ENCODE measurements around the gene NUDCD2.

The NUDCD2 gene

GRCh38 chr5:163410505-163410904, 49.4 kb downstream of the NUDCD2 start:
- Histone ChIP-seq H3K27ac (ENCODE audit: low read depth, low read length, poor library complexity, severe bottlenecking) (no peak overlapping the region), H3K9ac (ENCODE audit: low read length) (no peak overlapping the region), H4K20me1 (ENCODE audit: insufficient read depth, low read length) (no peaks in the 10 kb centered on the region), H3K4me3 (ENCODE audit: low read depth, low read length, poor library complexity, severe bottlenecking) (no peak overlapping the region), H3K36me3 (ENCODE audit: insufficient read depth, low read length) (no peaks in the 10 kb centered on the region), H3K4me2 (ENCODE audit: low read length) (no peak overlapping the region), H3K4me1 (ENCODE audit: insufficient read depth, low read length, severe bottlenecking) (no peaks in the 10 kb centered on the region), H3F3A (ENCODE audit: insufficient read depth, low read length) (no peaks in the 10 kb centered on the region), H3K9me3 (ENCODE audit: low read length) (no peaks in the 10 kb centered on the region), H2AFZ (ENCODE audit: low read length) (no peak overlapping the region), H3K79me2 (ENCODE audit: insufficient read depth, low read length) (no peaks in the 10 kb centered on the region), H3K27me3 (ENCODE audit: insufficient read depth, low read length) (no peaks in the 10 kb centered on the region), H3K9me2 (ENCODE audit: low read depth, low read length) (no peaks in the 10 kb centered on the region)
- TF ChIP-seq CTCF (IDR thresholded peaks at IDR 0.05; ENCODE audit: low read length): no peak
- TF ChIP-seq EZH2 (IDR thresholded peaks at IDR 0.05; ENCODE audit: borderline replicate concordance, low read length): no peak

- Histone ChIP-seq H3K27ac (ENCODE audit: low read depth, low read length, poor library complexity, severe bottlenecking) (no peak overlapping the region), H3K9ac (ENCODE audit: low read length) (no peak overlapping the region), H2AFZ (ENCODE audit: low read length) (no peak overlapping the region), H3K27me3 (ENCODE audit: insufficient read depth, low read length) (no peaks in the 10 kb centered on the region), H3K4me3 (ENCODE audit: low read depth, low read length, poor library complexity, severe bottlenecking) (no peak overlapping the region), H3K36me3 (ENCODE audit: insufficient read depth, low read length) (no peaks in the 10 kb centered on the region), H3K4me1 (ENCODE audit: insufficient read depth, low read length, severe bottlenecking) (no peaks in the 10 kb centered on the region), H3K4me2 (ENCODE audit: low read length) (no peak overlapping the region), H4K20me1 (ENCODE audit: insufficient read depth, low read length) (no peaks in the 10 kb centered on the region), H3K9me3 (ENCODE audit: low read length) (no peaks in the 10 kb centered on the region), H3F3A (ENCODE audit: insufficient read depth, low read length) (no peaks in the 10 kb centered on the region), H3K9me2 (ENCODE audit: low read depth, low read length) (no peaks in the 10 kb centered on the region), H3K79me2 (ENCODE audit: insufficient read depth, low read length) (no peaks in the 10 kb centered on the region)
- TF ChIP-seq EZH2 (IDR thresholded peaks at IDR 0.05; ENCODE audit: borderline replicate concordance, low read length): no peak
- no peak for TF ChIP-seq CTCF (IDR thresholded peaks at IDR 0.05; ENCODE audit: low read length)
These were observed 50.5 kb downstream of the NUDCD2 start for GRCh38 chr5:163409384-163409783.

GRCh38 chr5:163408311-163408923, 51.5 kb downstream of the NUDCD2 start:
- Histone ChIP-seq H3K4me2 (ENCODE audit: low read length) (no peak overlapping the region), H4K20me1 (ENCODE audit: insufficient read depth, low read length) (no peaks in the 10 kb centered on the region), H2AFZ (ENCODE audit: low read length) (no peak overlapping the region)

More at GRCh38 chr5:163408311-163408923, 51.5 kb downstream of the NUDCD2 start:
- no peaks in the 10 kb centered on the region for H3K36me3 ChIP-seq (ENCODE audit: insufficient read depth, low read length)
- H3K27me3 ChIP-seq (ENCODE audit: insufficient read depth, low read length): no peaks in the 10 kb centered on the region
- H3K9me3 ChIP-seq (ENCODE audit: low read length): no peaks in the 10 kb centered on the region
- no peaks in the 10 kb centered on the region for H3K79me2 ChIP-seq (ENCODE audit: insufficient read depth, low read length)
- H3K4me1 ChIP-seq (ENCODE audit: insufficient read depth, low read length, severe bottlenecking): no peaks in the 10 kb centered on the region
- H3K9me2 ChIP-seq (ENCODE audit: low read depth, low read length): no peaks in the 10 kb centered on the region
- TF ChIP-seq CTCF (IDR thresholded peaks at IDR 0.05; ENCODE audit: low read length): peak; percentile 95
- no peak for TF ChIP-seq EZH2 (IDR thresholded peaks at IDR 0.05; ENCODE audit: borderline replicate concordance, low read length)
- no peak overlapping the region for H3K9ac ChIP-seq (ENCODE audit: low read length)
- H3K4me3 ChIP-seq (ENCODE audit: low read depth, low read length, poor library complexity, severe bottlenecking): no peak overlapping the region
- H3F3A ChIP-seq (ENCODE audit: insufficient read depth, low read length): no peaks in the 10 kb centered on the region
- H3K27ac ChIP-seq (ENCODE audit: low read depth, low read length, poor library complexity, severe bottlenecking): no peak overlapping the region
